GM19351 (cell line): Measurements from ENCODE around the gene GRB7.
"Not testable (repeated sequence)": the region's sequence is repeated elsewhere in the genome, so short reads cannot be mapped to it uniquely, and the experiment has no call there.

ENCODE experiments used
- ATAC-seq: cut with Tn5 transposase; IDR thresholded peaks from one replicate; pipeline ENCODE4 v1.9.1; 2021; ENCODE audit warnings: mild to moderate bottlenecking, moderate library complexity; ENCODE audit not compliant: unreplicated experiment

The GRB7 gene

GRCh38 chr17:39709319-39709997 lies 28.3 kb upstream of the GRB7 start:
- no peak for ATAC-seq

- ATAC-seq, result no peak
These were observed 27.5 kb upstream of the GRB7 start for GRCh38 chr17:39709998-39710964.

GRCh38 chr17:39711071-39711470 lies 26.7 kb upstream of the GRB7 start:
- not testable (repeated sequence) for ATAC-seq

GRCh38 chr17:39711851-39712250 lies 25.9 kb upstream of the GRB7 start:
- ATAC-seq, result no peak

GRCh38 chr17:39714234-39714633 lies 23.5 kb upstream of the GRB7 start:
- ATAC-seq, result no peak

- no peak for ATAC-seq
These were observed 22.2 kb upstream of the GRB7 start for GRCh38 chr17:39715375-39716072.

- no peak for ATAC-seq
These were observed 21.5 kb upstream of the GRB7 start for GRCh38 chr17:39716073-39716818.

- ATAC-seq, result no peak
These were observed 20.7 kb upstream of the GRB7 start for GRCh38 chr17:39716879-39717536.

GRCh38 chr17:39717660-39718059 lies 20.1 kb upstream of the GRB7 start:
- no peak for ATAC-seq

- no peak for ATAC-seq
These were observed 18.0 kb upstream of the GRB7 start for GRCh38 chr17:39719563-39720355.

GRCh38 chr17:39722104-39722503 lies 15.6 kb upstream of the GRB7 start:
- ATAC-seq, result no peak

- no peak for ATAC-seq
These were observed 14.5 kb upstream of the GRB7 start for GRCh38 chr17:39722965-39723848.

GRCh38 chr17:39724731-39725130 lies 13.0 kb upstream of the GRB7 start:
- ATAC-seq, result no peak

- not testable (repeated sequence) for ATAC-seq
These were observed 11.8 kb upstream of the GRB7 start for GRCh38 chr17:39725923-39726322.

- ATAC-seq, result no peak
These were observed 11.1 kb upstream of the GRB7 start for GRCh38 chr17:39726617-39727016.

- ATAC-seq, result no peak
These were observed 10.2 kb upstream of the GRB7 start for GRCh38 chr17:39727556-39727955.

GRCh38 chr17:39729280-39729851 lies 8.4 kb upstream of the GRB7 start:
- no peak for ATAC-seq
